Measurements from ENCODE around the gene SUPT20HL1. TPM values are rescaled to one million over a fixed set of nuclear protein-coding genes. Genes with fewer than 3 reads are reported as not detected.

SUPT20HL1 gene
- total RNA-seq, 1 donor from 2014 or later = under 0.01 TPM

DNA sequence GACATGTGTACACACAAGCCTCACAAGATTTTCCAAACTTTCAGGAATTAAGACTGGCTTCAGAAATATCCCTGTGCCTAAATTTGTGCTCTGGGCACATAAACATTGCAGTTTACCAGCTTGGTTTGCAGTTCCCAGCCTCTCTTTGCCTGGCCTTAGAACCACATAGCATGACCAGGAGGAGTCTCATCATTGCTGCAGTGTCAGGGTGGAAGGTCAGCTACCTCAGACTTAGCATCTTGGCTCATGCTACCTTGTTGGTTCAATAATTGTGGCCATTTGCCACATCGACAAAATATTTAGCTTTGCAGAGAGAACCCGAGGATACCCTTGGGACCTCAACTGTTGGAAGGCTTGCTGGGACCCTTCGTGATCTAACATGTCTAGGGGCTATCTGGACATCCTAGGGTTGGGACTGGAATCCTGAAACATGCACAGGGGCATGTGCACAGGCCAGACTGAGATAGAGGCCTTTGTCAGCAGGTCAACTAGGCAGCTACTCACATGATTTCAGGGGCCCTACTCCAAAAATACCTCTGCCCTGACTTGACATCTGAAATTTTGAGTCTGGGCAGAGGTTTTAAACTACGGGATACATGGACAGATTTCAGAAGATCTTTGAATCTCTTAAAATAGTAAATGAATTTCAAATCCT lies 38.6 kb upstream of the SUPT20HL1 start:
- no peaks in the 10 kb centered on the region for H3K36me3 ChIP-seq (ENCODE audit: control insufficient read depth, insufficient read depth, low read length)
- H3K27me3 ChIP-seq (ENCODE audit: control insufficient read depth, insufficient read depth, low read length) = no peaks in the 10 kb centered on the region
- DNase-seq (ENCODE audit: low read depth) = no peak
- no peak for FAIRE-seq
- H3K4me3 ChIP-seq (ENCODE audit: low read depth, low read length) = no peak overlapping the region
- TF ChIP-seq, protein P1, sequence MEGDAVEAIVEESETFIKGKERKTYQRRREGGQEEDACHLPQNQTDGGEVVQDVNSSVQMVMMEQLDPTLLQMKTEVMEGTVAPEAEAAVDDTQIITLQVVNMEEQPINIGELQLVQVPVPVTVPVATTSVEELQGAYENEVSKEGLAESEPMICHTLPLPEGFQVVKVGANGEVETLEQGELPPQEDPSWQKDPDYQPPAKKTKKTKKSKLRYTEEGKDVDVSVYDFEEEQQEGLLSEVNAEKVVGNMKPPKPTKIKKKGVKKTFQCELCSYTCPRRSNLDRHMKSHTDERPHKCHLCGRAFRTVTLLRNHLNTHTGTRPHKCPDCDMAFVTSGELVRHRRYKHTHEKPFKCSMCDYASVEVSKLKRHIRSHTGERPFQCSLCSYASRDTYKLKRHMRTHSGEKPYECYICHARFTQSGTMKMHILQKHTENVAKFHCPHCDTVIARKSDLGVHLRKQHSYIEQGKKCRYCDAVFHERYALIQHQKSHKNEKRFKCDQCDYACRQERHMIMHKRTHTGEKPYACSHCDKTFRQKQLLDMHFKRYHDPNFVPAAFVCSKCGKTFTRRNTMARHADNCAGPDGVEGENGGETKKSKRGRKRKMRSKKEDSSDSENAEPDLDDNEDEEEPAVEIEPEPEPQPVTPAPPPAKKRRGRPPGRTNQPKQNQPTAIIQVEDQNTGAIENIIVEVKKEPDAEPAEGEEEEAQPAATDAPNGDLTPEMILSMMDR (IDR thresholded peaks at IDR 0.05; ENCODE audit: insufficient read depth, low read length, severe bottlenecking) = no peak

DNA sequence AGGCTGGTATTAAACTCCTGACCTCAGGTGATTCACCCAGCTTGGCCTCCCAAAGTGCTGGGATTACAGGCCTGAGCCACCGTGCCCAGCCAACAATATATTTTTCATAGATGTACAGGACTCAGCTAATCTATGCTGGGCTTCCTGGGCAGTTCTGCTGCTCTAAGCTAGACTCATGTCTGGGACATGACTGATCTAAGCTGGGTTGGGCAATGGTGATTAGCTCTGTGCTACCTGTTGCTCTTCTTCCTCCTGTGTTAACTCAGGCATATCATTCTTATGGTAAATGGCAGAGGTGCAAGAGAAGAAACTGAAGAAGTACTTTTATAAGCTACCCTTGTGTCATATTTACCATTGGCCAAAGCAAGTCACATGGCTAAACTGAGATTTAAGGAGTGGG lies 35.2 kb upstream of the SUPT20HL1 start:
- no peak for FAIRE-seq

DNA sequence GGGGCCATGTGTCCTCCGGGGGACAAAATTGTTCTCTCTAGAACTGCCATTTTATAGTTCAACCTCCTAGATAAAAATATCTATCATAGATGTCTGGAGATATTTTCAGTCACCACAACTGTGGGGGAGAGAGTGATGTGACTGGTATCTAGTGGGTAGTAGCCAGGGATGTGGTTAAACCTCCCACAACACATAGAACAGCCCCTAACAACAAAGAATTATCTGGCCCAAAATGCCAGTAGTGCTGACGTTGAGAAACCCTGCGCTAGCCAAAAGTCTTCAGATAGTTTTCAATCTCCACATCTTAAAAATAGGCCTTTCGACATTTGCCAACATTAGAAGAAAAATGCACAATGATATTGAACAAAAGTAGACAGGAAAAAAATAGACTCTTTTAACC lies 27.6 kb upstream of the SUPT20HL1 start:
- no peak overlapping the region for H3K4me3 ChIP-seq (ENCODE audit: low read depth, low read length)
- no peaks in the 10 kb centered on the region for H3K36me3 ChIP-seq (ENCODE audit: control insufficient read depth, insufficient read depth, low read length)
- FAIRE-seq = no peak
- TF ChIP-seq, protein P1 (IDR thresholded peaks at IDR 0.05; ENCODE audit: insufficient read depth, low read length, severe bottlenecking) = no peak
- DNase-seq (ENCODE audit: low read depth) = no peak
- no peaks in the 10 kb centered on the region for H3K27me3 ChIP-seq (ENCODE audit: control insufficient read depth, insufficient read depth, low read length)

More for the DNA sequence above, 35.2 kb upstream of the SUPT20HL1 start:
- no peak for DNase-seq (ENCODE audit: low read depth)
- no peaks in the 10 kb centered on the region for H3K27me3 ChIP-seq (ENCODE audit: control insufficient read depth, insufficient read depth, low read length)
- H3K36me3 ChIP-seq (ENCODE audit: control insufficient read depth, insufficient read depth, low read length) = no peaks in the 10 kb centered on the region
- TF ChIP-seq, protein P1 (IDR thresholded peaks at IDR 0.05; ENCODE audit: insufficient read depth, low read length, severe bottlenecking) = no peak
- no peak overlapping the region for H3K4me3 ChIP-seq (ENCODE audit: low read depth, low read length)

DNA sequence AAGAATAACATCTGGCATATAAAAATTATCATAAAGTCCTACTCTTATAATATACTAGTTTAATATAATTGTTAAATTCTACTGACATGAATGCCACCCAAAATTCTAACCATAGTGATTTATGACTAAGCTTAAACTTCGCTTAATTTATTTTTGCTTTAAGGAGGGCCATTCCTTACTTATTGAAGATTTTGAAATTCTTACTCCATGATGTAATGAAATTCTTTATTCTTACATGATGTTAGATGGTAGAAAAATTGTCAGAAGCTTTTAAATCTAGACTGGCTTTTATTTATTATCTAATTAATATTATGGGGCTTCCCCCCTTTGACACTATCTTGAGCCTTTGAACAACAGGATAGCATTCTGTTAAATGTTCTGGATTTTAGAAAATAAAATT lies 27.1 kb upstream of the SUPT20HL1 start:
- FAIRE-seq (no peak), DNase-seq (ENCODE audit: low read depth) (no peak)
- no peak overlapping the region for H3K4me3 ChIP-seq (ENCODE audit: low read depth, low read length)
- TF ChIP-seq, protein P1 (IDR thresholded peaks at IDR 0.05; ENCODE audit: insufficient read depth, low read length, severe bottlenecking) = no peak
- no peaks in the 10 kb centered on the region for H3K36me3 ChIP-seq (ENCODE audit: control insufficient read depth, insufficient read depth, low read length)
- no peaks in the 10 kb centered on the region for H3K27me3 ChIP-seq (ENCODE audit: control insufficient read depth, insufficient read depth, low read length)

DNA sequence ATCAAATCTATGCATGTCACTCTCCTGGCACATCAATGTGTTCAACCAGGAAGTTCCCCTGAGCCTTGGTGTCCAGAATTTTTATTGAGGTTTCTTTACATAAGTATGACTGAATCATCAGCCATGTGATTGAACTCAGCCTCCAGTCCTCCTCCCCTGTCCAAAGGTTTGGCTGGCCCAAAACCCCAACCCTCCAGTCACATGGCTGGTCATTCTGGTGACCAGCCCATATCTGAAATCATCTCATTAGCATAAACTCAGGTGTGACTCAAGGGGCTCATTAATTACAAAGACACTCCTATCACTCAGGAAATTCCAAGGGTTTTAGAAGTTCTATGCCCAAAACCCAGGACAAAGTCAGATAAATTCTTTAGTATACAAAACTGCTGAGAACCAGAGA lies 26.0 kb upstream of the SUPT20HL1 start:
- Histone ChIP-seq H3K4me3 (ENCODE audit: low read depth, low read length) (no peak overlapping the region), H3K27me3 (ENCODE audit: control insufficient read depth, insufficient read depth, low read length) (no peaks in the 10 kb centered on the region), H3K36me3 (ENCODE audit: control insufficient read depth, insufficient read depth, low read length) (no peaks in the 10 kb centered on the region)
- DNase-seq (ENCODE audit: low read depth) (peak; percentile 8), FAIRE-seq (no peak)
- TF ChIP-seq, protein P1 (IDR thresholded peaks at IDR 0.05; ENCODE audit: insufficient read depth, low read length, severe bottlenecking) = no peak

DNA sequence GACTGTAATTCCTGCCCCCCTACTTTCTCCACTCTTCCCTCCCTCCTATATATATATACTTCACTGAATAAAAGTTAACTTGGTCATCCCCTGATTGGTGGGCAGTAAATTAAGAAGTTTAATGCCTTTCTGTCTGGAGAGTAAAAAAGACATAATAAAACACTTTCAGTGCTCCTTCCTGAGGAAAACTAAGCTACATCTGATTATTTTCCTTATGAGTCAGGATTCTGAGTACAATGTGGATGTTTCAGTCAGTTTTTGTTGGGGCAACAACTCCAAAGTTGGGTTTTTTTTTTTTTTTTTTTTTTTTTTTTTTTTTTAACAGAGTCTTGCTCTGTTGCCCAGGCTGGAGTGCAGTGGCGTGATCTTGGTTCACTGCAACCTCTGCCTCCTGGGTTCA lies 24.6 kb upstream of the SUPT20HL1 start:
- DNase-seq (ENCODE audit: low read depth) (no peak), FAIRE-seq (no peak)
- no peaks in the 10 kb centered on the region for H3K36me3 ChIP-seq (ENCODE audit: control insufficient read depth, insufficient read depth, low read length)
- TF ChIP-seq, protein P1 (IDR thresholded peaks at IDR 0.05; ENCODE audit: insufficient read depth, low read length, severe bottlenecking) = no peak
- H3K27me3 ChIP-seq (ENCODE audit: control insufficient read depth, insufficient read depth, low read length) = no peaks in the 10 kb centered on the region
- H3K4me3 ChIP-seq (ENCODE audit: low read depth, low read length) = no peak overlapping the region
